MM.1S (cell line): ENCODE measurements around the gene ZNHIT6.

Experiments
- EZH2 ChIP-seq: fragments of 300-600 bp; sonication (generic); optimal IDR thresholded peaks from 2 replicates; pipeline ENCODE3; 2017; ENCODE audit warnings: low read depth, mild to moderate bottlenecking, antibody characterized with exemption, low read length, mixed read lengths
- EZH2phosphoT487 ChIP-seq: fragments of 300-600 bp; sonication (generic); IDR thresholded peaks from 2 replicates; pipeline ENCODE4 v1.6.1; 2018; ENCODE audit warnings: antibody characterized with exemption, low read length
- TF ChIP-seq, protein P1 (sequence below): fragments of 300-600 bp; sonication (generic); IDR thresholded peaks from 2 replicates; pipeline ENCODE4 v1.5.1; 2016; ENCODE audit warnings: antibody characterized with exemption, low read length, mixed read lengths

GRCh38 chr1:85677656-85678055 lies 30.6 kb downstream of the ZNHIT6 start:
- TF ChIP-seq, protein P1, sequence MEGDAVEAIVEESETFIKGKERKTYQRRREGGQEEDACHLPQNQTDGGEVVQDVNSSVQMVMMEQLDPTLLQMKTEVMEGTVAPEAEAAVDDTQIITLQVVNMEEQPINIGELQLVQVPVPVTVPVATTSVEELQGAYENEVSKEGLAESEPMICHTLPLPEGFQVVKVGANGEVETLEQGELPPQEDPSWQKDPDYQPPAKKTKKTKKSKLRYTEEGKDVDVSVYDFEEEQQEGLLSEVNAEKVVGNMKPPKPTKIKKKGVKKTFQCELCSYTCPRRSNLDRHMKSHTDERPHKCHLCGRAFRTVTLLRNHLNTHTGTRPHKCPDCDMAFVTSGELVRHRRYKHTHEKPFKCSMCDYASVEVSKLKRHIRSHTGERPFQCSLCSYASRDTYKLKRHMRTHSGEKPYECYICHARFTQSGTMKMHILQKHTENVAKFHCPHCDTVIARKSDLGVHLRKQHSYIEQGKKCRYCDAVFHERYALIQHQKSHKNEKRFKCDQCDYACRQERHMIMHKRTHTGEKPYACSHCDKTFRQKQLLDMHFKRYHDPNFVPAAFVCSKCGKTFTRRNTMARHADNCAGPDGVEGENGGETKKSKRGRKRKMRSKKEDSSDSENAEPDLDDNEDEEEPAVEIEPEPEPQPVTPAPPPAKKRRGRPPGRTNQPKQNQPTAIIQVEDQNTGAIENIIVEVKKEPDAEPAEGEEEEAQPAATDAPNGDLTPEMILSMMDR: no peak
- TF ChIP-seq EZH2 (no peak), EZH2phosphoT487 (no peak)
